Thoracic aorta (tissue), 2 donors: Measurements from ENCODE around the gene SELENOW. TPM values are rescaled to one million over a fixed set of nuclear protein-coding genes. Genes with fewer than 3 reads are reported as not detected.
A peak's percentile ranks its signal among the peaks of the same experiment; 100 is the strongest.

Source experiments
- ATAC-seq: fragments of 150-250 bp; one replicate; pipeline ENCODE4 v1.8.0; 2017; ENCODE audit warnings: low read depth; ENCODE audit not compliant: insufficient number of reproducible peaks, low FRiP score
- DNase-seq: peaks from one replicate; pipeline ENCODE4 v3.0.0-alpha.2; 2020; ENCODE audit warnings: low spot score
- H3K27ac ChIP-seq, 2 donors: fragments of 200-600 bp; sonication (generic); 1 replicate in 1 of 2; 2 replicates in 1 of 2; pipeline ENCODE4 v1.5.1; 2016; ENCODE audit warnings: mild to moderate bottlenecking in 2 of 2, moderate library complexity in 2 of 2
- H3K27me3 ChIP-seq: fragments of 200-600 bp; sonication (generic); replicated peaks from 2 replicates; pipeline ENCODE4 v1.6.0; 2016; ENCODE audit warnings: mild to moderate bottlenecking; ENCODE audit not compliant: insufficient read depth
- H3K36me3 ChIP-seq: fragments of 200-600 bp; sonication (generic); one replicate; pipeline ENCODE4 v1.5.1; 2016
- H3K4me1 ChIP-seq, 2 donors: fragments of 200-600 bp; sonication (generic); 1 replicate in 1 of 2; 2 replicates in 1 of 2; pipeline versions ENCODE4 v1.5.1 to v1.6.0; 2016; ENCODE audit warnings: low read depth in 2 of 2, mild to moderate bottlenecking in 1 of 2; ENCODE audit not compliant: control insufficient read depth in 1 of 2
- H3K4me3 ChIP-seq: fragments of 200-600 bp; sonication (generic); 2 replicates; pipeline ENCODE4 v1.5.1; 2016; ENCODE audit warnings: mild to moderate bottlenecking
- H3K9me3 ChIP-seq: fragments of 200-600 bp; sonication (generic); 2 replicates; pipeline ENCODE4 v1.5.1; 2016
- total RNA-seq, 2 donors: library from RNA; depleted of rRNA; stranded (reverse); fragments of >200 nt; gene quantifications; one replicate each; pipeline versions ENCODE4 v1.1.0 to v1.2.3, GENCODE V29; 2016
- TF ChIP-seq, protein P1 (sequence below): fragments of 200-600 bp; sonication (generic); IDR thresholded peaks from one replicate; pipeline ENCODE4 v1.5.1; 2019; ENCODE audit warnings: antibody characterized with exemption

SELENOW gene
- 1,000 to 10,000 TPM in 1 of 2 donors, 100 to 1,000 TPM in 1; 504 to 1,102 TPM for total RNA-seq

DNA sequence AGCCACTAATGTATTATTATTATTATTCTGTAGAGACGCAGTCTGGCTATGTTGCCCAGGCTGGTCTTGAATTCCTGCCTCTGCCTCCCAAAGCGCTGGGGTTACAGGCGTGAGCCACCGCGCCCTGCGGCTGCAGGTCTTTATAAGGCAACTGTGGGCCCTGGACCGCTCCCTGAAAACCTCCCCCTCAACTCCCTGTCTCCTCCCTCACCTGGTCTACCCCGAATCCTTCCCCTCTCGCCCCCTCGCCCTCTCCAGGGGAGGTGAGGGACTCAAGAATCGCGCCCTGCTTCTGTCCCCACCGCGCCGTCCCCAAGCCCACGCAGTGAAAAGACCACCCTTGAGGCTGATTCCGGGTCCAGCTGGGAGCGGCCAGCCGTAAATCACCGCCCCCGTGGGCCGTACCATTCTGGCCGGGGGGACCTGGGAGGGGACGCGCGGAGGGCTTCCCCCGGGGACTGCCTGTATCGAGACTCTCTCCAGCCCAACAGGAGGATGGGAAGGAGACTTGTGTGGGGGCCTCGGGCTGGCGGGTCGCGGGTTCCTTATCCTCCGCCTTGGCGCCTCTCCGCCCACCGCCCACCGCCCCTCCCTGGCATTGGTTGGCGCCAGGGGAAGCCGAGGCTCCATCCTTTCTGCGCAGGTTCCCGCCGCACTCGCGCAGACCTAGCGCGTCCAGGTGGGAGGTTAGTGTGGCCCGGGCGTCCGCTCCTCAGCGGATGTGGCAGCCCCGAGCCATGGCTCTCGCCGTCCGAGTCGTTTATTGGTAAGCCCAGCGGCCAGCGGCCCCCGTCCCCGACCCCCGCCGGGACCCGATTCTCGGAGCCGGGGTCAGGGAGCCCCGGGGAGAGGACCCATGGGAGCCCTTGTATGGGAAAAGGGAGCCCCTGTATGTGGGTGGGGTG, at the start of gene SELENOW:
SELENOW (plus strand) TSS at position 655 of the 905 bp plus-strand sequence; CDS start at position 738, 83 bp downstream.
- H3K9me3 ChIP-seq, result no peaks in the 10 kb centered on the region
- no peaks in the 10 kb centered on the region for H3K27me3 ChIP-seq
- no peak for DNase-seq
- H3K4me3 ChIP-seq, result peak within 1 kb of the TSS; percentile 89
- peak within 1 kb of the TSS; percentile 98 for H3K27ac ChIP-seq
- H3K4me1 ChIP-seq, result peaks cover 22 to 41% of the 10 kb centered on the region in 2 donors
- TF ChIP-seq, protein P1, sequence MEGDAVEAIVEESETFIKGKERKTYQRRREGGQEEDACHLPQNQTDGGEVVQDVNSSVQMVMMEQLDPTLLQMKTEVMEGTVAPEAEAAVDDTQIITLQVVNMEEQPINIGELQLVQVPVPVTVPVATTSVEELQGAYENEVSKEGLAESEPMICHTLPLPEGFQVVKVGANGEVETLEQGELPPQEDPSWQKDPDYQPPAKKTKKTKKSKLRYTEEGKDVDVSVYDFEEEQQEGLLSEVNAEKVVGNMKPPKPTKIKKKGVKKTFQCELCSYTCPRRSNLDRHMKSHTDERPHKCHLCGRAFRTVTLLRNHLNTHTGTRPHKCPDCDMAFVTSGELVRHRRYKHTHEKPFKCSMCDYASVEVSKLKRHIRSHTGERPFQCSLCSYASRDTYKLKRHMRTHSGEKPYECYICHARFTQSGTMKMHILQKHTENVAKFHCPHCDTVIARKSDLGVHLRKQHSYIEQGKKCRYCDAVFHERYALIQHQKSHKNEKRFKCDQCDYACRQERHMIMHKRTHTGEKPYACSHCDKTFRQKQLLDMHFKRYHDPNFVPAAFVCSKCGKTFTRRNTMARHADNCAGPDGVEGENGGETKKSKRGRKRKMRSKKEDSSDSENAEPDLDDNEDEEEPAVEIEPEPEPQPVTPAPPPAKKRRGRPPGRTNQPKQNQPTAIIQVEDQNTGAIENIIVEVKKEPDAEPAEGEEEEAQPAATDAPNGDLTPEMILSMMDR, result no peak
- ATAC-seq, result peak; percentile 78
- peaks cover 13% of the 10 kb centered on the region for H3K36me3 ChIP-seq

DNA sequence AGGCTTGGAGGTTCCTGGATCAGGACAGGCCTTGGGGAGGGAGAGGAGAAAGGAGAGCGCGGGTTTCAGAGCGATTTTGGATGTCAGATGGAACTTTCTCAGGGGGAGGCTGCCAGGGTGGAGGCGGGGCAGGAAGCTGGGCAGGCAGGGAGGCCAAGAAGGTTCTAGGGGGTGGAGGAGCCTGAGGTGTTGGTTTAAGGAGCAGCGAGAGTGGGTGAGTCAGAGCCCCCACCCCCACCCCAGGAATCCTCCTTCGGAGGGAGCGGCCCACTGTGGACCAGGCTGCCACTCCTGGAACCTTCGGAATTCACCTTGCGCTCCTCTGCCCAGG, 49.1 kb upstream of the SELENOW start:
- H3K36me3 ChIP-seq, result peaks cover 18% of the 10 kb centered on the region
- DNase-seq, result peak; percentile 65

DNA sequence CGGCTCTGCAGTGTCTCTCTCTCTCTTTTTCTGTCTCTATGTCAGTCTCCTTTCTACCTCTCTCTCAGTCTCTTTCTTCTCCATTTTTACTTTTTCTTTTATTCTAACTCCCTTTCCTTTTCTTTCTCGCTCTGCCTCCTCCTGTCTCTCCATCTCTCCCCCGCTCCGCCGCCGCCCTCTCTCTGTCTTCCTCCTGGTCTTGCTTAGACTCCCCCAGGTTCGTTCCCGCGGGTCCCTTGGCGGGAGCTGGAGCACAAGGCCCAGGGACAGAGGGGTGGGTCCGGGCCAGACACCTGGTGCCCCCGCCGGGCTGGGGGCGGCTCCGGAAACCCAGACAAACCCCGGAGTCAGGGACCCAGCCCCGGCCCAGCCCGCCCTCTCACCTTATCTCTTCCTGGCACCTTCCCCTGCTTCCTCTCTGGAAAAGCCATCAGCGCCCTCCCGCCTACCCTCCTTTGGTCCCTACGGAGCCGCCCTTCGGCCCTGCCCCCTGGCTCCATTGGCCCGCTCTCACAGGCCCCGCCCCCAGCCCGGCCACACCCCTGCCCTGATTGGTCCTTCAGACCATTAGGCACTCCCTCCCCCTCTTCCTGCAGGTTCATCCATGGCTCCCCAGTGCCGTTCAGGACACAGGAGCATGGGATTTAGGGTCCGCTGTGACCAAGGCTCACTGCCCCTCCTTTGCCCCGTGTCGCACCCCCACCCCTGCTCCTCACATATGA, 48.5 kb upstream of the SELENOW start:
- DNase-seq (no peak), ATAC-seq (peak; percentile 29)
- Histone ChIP-seq H3K4me3 (peak overlapping the region; percentile 72), H3K36me3 (peaks cover 18% of the 10 kb centered on the region), H3K27ac (peak overlapping the region; percentile 97 to 98), H3K9me3 (no peaks in the 10 kb centered on the region), H3K27me3 (no peaks in the 10 kb centered on the region), H3K4me1 (peaks cover 7 to 24% of the 10 kb centered on the region in 2 donors)
- TF ChIP-seq, protein P1, result no peak

More for the DNA sequence above, 49.1 kb upstream of the SELENOW start:
- H3K4me1 ChIP-seq, result peaks cover 7 to 26% of the 10 kb centered on the region in 2 donors
- TF ChIP-seq, protein P1, result no peak
- peak overlapping the region; percentile 72 for H3K4me3 ChIP-seq
- H3K27ac ChIP-seq, result peak overlapping the region; percentile 97 to 98
- peak; percentile 80 for ATAC-seq
- no peaks in the 10 kb centered on the region for H3K9me3 ChIP-seq
- H3K27me3 ChIP-seq, result no peaks in the 10 kb centered on the region

DNA sequence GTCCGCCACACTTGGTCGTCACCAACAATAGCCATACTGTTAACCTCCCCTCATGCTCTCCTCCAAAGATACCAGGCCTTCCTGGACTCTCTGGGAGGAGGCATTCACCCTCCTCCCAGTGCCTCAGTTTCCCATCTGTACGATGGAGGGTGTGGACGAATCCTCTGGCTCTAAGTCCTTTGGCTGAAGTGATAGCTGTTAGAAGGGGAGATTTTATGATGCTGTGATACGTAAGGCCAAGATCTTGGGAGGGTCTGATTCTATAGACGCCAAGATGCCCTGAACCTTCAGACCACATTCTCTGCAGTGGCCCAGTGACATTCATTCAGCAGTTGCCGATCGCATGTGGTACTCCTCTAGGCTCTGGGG, 48.0 kb upstream of the SELENOW start:
- no peaks in the 10 kb centered on the region for H3K9me3 ChIP-seq
- ATAC-seq (no peak), DNase-seq (no peak)
- peak overlapping the region; percentile 72 for H3K4me3 ChIP-seq
- peaks cover 7 to 24% of the 10 kb centered on the region in 2 donors for H3K4me1 ChIP-seq
- H3K27me3 ChIP-seq, result no peaks in the 10 kb centered on the region
- peaks cover 15% of the 10 kb centered on the region for H3K36me3 ChIP-seq
- H3K27ac ChIP-seq, result peak overlapping the region; percentile 97 to 98
- TF ChIP-seq, protein P1, result no peak

DNA sequence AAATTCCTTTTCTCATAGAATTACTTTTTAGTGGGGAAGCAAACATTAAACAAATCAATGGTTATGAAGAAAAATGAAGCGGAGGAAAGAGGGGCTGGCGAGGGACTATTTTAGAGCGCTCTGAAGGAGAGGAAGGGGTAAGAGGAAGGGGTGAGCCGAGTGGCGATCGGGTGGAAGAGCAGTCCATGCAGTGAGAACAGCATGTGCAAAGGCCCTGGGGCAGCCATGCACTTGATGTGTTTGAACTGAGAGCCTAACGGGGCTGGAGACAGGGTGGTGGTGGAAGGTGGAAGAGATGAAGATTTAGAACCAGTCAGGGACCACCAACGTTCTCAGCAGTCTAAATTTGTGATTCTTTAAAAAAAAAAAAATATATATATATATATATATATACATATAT, 47.6 kb upstream of the SELENOW start:
- ATAC-seq (no peak), DNase-seq (no peak)
- TF ChIP-seq, protein P1, result no peak
- peaks cover 7 to 24% of the 10 kb centered on the region in 2 donors for H3K4me1 ChIP-seq
- H3K36me3 ChIP-seq, result peaks cover 13% of the 10 kb centered on the region
- H3K9me3 ChIP-seq, result no peaks in the 10 kb centered on the region
- no peak overlapping the region for H3K4me3 ChIP-seq
- no peaks in the 10 kb centered on the region for H3K27me3 ChIP-seq
- H3K27ac ChIP-seq, result peak overlapping the region; percentile 97 to 98
